ENCODE measurements around the gene TEKTIP1.

Gene TEKTIP1

GRCh38 chr19:3538258-3538929 lies 580 bp upstream of the TEKTIP1 start:
- no peak for DNase-seq

GRCh38 chr19:3539756-3540118 lies 763 bp downstream of the TEKTIP1 start:
- DNase-seq: no peak

GRCh38 chr19:3543150-3544057 lies 4.4 kb downstream of the TEKTIP1 start:
- no peak for DNase-seq

GRCh38 chr19:3544058-3544376 lies 5.0 kb downstream of the TEKTIP1 start:
- no peak for DNase-seq

GRCh38 chr19:3544742-3545668 lies 6.0 kb downstream of the TEKTIP1 start:
- peak; percentile 87 for DNase-seq

- DNase-seq: no peak
Measured at GRCh38 chr19:3545669-3546034, 6.7 kb downstream of the TEKTIP1 start.

- DNase-seq: no peak
Measured at GRCh38 chr19:3546119-3546518, 7.1 kb downstream of the TEKTIP1 start.

GRCh38 chr19:3547301-3547731 lies 8.3 kb downstream of the TEKTIP1 start:
- peak; percentile 49 for DNase-seq

GRCh38 chr19:3547767-3548282 lies 8.9 kb downstream of the TEKTIP1 start:
- no peak for DNase-seq

- no peak for DNase-seq
Measured at GRCh38 chr19:3548606-3549005, 9.6 kb downstream of the TEKTIP1 start.

- no peak for DNase-seq
Measured at GRCh38 chr19:3549816-3550215, 10.8 kb downstream of the TEKTIP1 start.

- no peak for DNase-seq
Measured at GRCh38 chr19:3550947-3551791, 12.2 kb downstream of the TEKTIP1 start.

- no peak for DNase-seq
Measured at GRCh38 chr19:3551792-3552095, 12.8 kb downstream of the TEKTIP1 start.

- peak; percentile 50 for DNase-seq
Measured at GRCh38 chr19:3554254-3555083, 15.5 kb downstream of the TEKTIP1 start.

- DNase-seq: no peak
Measured at GRCh38 chr19:3555653-3556422, 16.9 kb downstream of the TEKTIP1 start.

GRCh38 chr19:3556423-3556977 lies 17.5 kb downstream of the TEKTIP1 start:
- no peak for DNase-seq

- DNase-seq: peak; percentile 57
Measured at GRCh38 chr19:3556978-3557460, 18.0 kb downstream of the TEKTIP1 start.

GRCh38 chr19:3557461-3558248 lies 18.7 kb downstream of the TEKTIP1 start, which contains the start of gene MFSD12:
TSS of gene MFSD12 (minus strand) at chr19:3557586. CDS start at chr19:3557403, 183 bp downstream.
- peak; percentile 97 for DNase-seq

All from activated CD4-positive, alpha-beta T cell treated with anti-CD3 and anti-CD28 coated beads, Interleukin-2, Interleukin-6, amounts not matched to agents 100 ng/mL and 50 ng/mL, durations not matched to agents 16 hours and 8 hours (primary cell).